ENCODE results near the gene ZNF574. TPM values are rescaled to one million over a fixed set of nuclear protein-coding genes. Genes with fewer than 3 reads are reported as not detected.
A peak's percentile ranks its signal among the peaks of the same experiment; 100 is the strongest.

Gene ZNF574
- total and polyA plus RNA-seq, 2 of the 8 experiments (the other 6 are each of a cell fraction or from before 2014, with no cell fraction given) = 27.0 to 38.8 TPM

- H3K4ac ChIP-seq (replicated peaks; ENCODE audit: insufficient read length, low read depth, low read length) = peak within 1 kb of the TSS; percentile 94
- H3K9ac ChIP-seq (replicated peaks in 1 of 4; ENCODE audit: extremely low read depth in 1 of 4, low read depth in 3 of 4, low read length in 3 of 4) = peak within 1 kb of the TSS in 3 of 4 experiments; percentile 25 to 53 (median 43); a peak in 4 of 7 replicates
- TF ChIP-seq KDM4A (IDR thresholded peaks at IDR 0.05; ENCODE audit: low read depth, low read length, severe bottlenecking) (peak; percentile 12), CTCF (IDR thresholded peaks at IDR 0.05; ENCODE audit: control extremely low read depth in 1 of 3, insufficient read depth in 1 of 3, low read depth in 1 of 3, low read length in 3 of 3) (no peak), EZH2 (IDR thresholded peaks at IDR 0.05; ENCODE audit: low read depth, low read length, severe bottlenecking) (no peak), MAX (IDR thresholded peaks at IDR 0.05) (peak; percentile 30; the same call in 1 of the 2 replicates), SIRT6 (IDR thresholded peaks at IDR 0.05; ENCODE audit: low read length) (no peak), SIN3A (conservative IDR thresholded peaks at IDR 0.05 in 1 of 2, IDR thresholded peaks at IDR 0.05 in 1 of 2; ENCODE audit: low read depth in 1 of 2, low read length in 2 of 2) (0 out of 4 replicates have a peak, but pooled peaks of 1 of the 2 experiments have one; percentile 24), KDM5A (IDR thresholded peaks at IDR 0.05; ENCODE audit: low read length) (no peak)
These were observed 6.2 kb upstream of the ZNF574 start, which contains the start of gene GRIK5 for GRCh38 chr19:42069619-42070351. TSS of gene GRIK5 (minus strand) at chr19:42070206. CDS start at chr19:42065770, 4,436 bp downstream.

More at GRCh38 chr19:42069619-42070351, 6.2 kb upstream of the ZNF574 start, which contains the start of gene GRIK5:
- Histone ChIP-seq H3K4me1 (replicated peaks in 1 of 4; ENCODE audit: control insufficient read depth in 3 of 4, insufficient read depth in 4 of 4, low read length in 3 of 4) (peaks cover 0 to 18% (median 6%) of the 10 kb centered on the region in 4 experiments; a peak in 6 of 7 replicates), H3K23me2 (ENCODE audit: low read depth, low read length) (peaks cover 15% of the 10 kb centered on the region; the same call in 1 of the 2 replicates), H4K5ac (ENCODE audit: insufficient read length, low read depth, low read length) (peak within 1 kb of the TSS; percentile 49), H2BK120ac (replicated peaks; ENCODE audit: low read depth, low read length) (peak within 1 kb of the TSS; percentile 65), H3K36me3 (ENCODE audit: control insufficient read depth in 2 of 4, insufficient read depth in 4 of 4, low read length in 3 of 4) (peaks cover under 1 to 11% (median 8%) of the 10 kb centered on the region in 4 experiments; a peak in 7 of 8 replicates), H3K79me2 (ENCODE audit: control insufficient read depth in 1 of 2, insufficient read depth in 2 of 2, low read length in 2 of 2) (peaks cover 0 to 23% of the 10 kb centered on the region in 2 experiments; a peak in 2 of 4 replicates), H3K27ac (ENCODE audit: low read depth, low read length) (no peak within 1 kb of the TSS), H3K27me3 (replicated peaks in 1 of 4; ENCODE audit: control insufficient read depth in 3 of 4, extremely low read depth in 1 of 4, insufficient read depth in 3 of 4, low read length in 3 of 4) (no peaks in the 10 kb centered on the region), H3K14ac (ENCODE audit: insufficient read length) (no peak within 1 kb of the TSS), H2AK5ac (ENCODE audit: low read depth, low read length) (peak within 1 kb of the TSS; percentile 65; the same call in 1 of the 2 replicates), H4K20me1 (replicated peaks in 1 of 2; ENCODE audit: control insufficient read depth in 1 of 2, insufficient read depth in 2 of 2, low read length in 2 of 2) (peaks cover 2 to 11% of the 10 kb centered on the region in 2 experiments), H3K4me2 (ENCODE audit: insufficient read depth in 1 of 2, low read depth in 2 of 2, low read length in 2 of 2) (peak within 1 kb of the TSS; percentile 95 to 98), H2BK12ac (ENCODE audit: low read depth, low read length) (0 out of 2 replicates have a peak within 1 kb of the TSS, but pooled peaks have one; percentile 39), H3K9me3 (ENCODE audit: insufficient read depth in 2 of 2, low read depth in 1 of 2, low read length in 1 of 2) (no peaks in the 10 kb centered on the region), H3K56ac (replicated peaks; ENCODE audit: insufficient read length, low read depth, low read length) (peak within 1 kb of the TSS; percentile 83), H2BK20ac (ENCODE audit: low read length) (peak within 1 kb of the TSS; percentile 61; the same call in 1 of the 2 replicates), H2AFZ (ENCODE audit: low read length) (no peak within 1 kb of the TSS), H3K4me3 (ENCODE audit: extremely low read depth in 1 of 4, insufficient read depth in 2 of 4, low read depth in 3 of 4, low read length in 4 of 4) (peak within 1 kb of the TSS; percentile 54 to 83 (median 70)), H3K23ac (ENCODE audit: insufficient read length) (no peak within 1 kb of the TSS), H4K8ac (ENCODE audit: extremely low read depth, insufficient read depth, low read length) (no peak within 1 kb of the TSS), H4K91ac (replicated peaks; ENCODE audit: insufficient read length, low read length) (peak within 1 kb of the TSS; percentile 52), H3K79me1 (ENCODE audit: low read depth, low read length) (peaks cover 10% of the 10 kb centered on the region), H2BK5ac (ENCODE audit: low read depth, low read length) (peak within 1 kb of the TSS; percentile 66; the same call in 1 of the 2 replicates), H3K18ac (ENCODE audit: extremely low read depth, low read length) (peak within 1 kb of the TSS; percentile 83), H2BK15ac (ENCODE audit: low read length) (0 out of 2 replicates have a peak within 1 kb of the TSS, but pooled peaks have one; percentile 12)
- WGBS, 2 experiments (ENCODE audit: extremely low coverage in 1 of 2, insufficient coverage in 1 of 2, insufficient read length in 1 of 2, insufficient replicate concordance in 2 of 2, low coverage in 1 of 2, low lambda C conversion rate in 2 of 2, missing lambda C conversion rate in 1 of 2) = 0% methylated on average over 3 of the region's 29 CpGs; no CpG with 5 or more reads in 1 of the 2 experiments
- ChIA-PET POLR2A (ENCODE audit: partially characterized antibody) (interaction anchor here (0.6 to 1.6 kb wide), 5 partner anchors 9 to 147 kb away, joined by 3 to 8 read pairs (median 4); no protein-coding TSS in a partner anchor), CTCF (ENCODE audit: partially characterized antibody) (interaction anchor here (1.1 to 1.5 kb wide), 2 partner anchors 41 to 46 kb away, joined by 3 to 4 read pairs; no protein-coding TSS in a partner anchor)
- FAIRE-seq (no peak), DNase-seq (ENCODE audit: low read depth in 1 of 2, low spot score in 2 of 2) (peak in 1 of 2 experiments; percentile 67)
